ENCODE measurements around the gene TBC1D1. TPM values are rescaled to one million over a fixed set of nuclear protein-coding genes. Genes with fewer than 3 reads are reported as not detected.

Gene TBC1D1
- total RNA-seq, 3 donors from 2014 or later (not counting 1 experiment from before 2014, with no cell fraction given), result 59.2 to 78.6 (median 68.5) TPM

- no peak overlapping the region for H3K4me3 Mint-ChIP-seq
- peak overlapping the region in 1 of 2 donors; percentile 34 for H3K27ac Mint-ChIP-seq
- peaks cover 15% of the 10 kb centered on the region in 2 donors for H3K27me3 Mint-ChIP-seq (ENCODE audit: low read depth in 2 of 2)
- Histone ChIP-seq H3K4me1 (ENCODE audit: control insufficient read depth, insufficient read depth, low read length) (peaks cover 18% of the 10 kb centered on the region), H3K9me3 (ENCODE audit: control insufficient read depth, insufficient read depth, low read length) (no peaks in the 10 kb centered on the region), H3K4me3 (ENCODE audit: low read length) (no peak overlapping the region), H3K27ac (ENCODE audit: low read length) (no peak overlapping the region), H3K27me3 (ENCODE audit: control insufficient read depth, insufficient read depth, low read length) (no peaks in the 10 kb centered on the region), H3K36me3 (ENCODE audit: control insufficient read depth, insufficient read depth, low read length) (no peaks in the 10 kb centered on the region)
- no peaks in the 10 kb centered on the region for H3K9me3 Mint-ChIP-seq
- peaks cover 11 to 23% of the 10 kb centered on the region in 2 donors for H3K4me1 Mint-ChIP-seq
- DNase-seq (no peak), ATAC-seq (no peak)
- no peak for TF ChIP-seq CTCF (IDR thresholded peaks at IDR 0.05)
- 48% methylated on average over 5 of the region's 5 CpGs for WGBS (ENCODE audit: insufficient coverage)
- intact Hi-C loops (cut with micrococcal nuclease), result no loop called here
- H3K36me3 Mint-ChIP-seq, result no peaks in the 10 kb centered on the region
Measured at GRCh38 chr4:38154252-38154651, 263.4 kb downstream of the TBC1D1 start.

GRCh38 chr4:38154681-38155588 is 264.1 kb downstream of the TBC1D1 start:
- H3K27ac ChIP-seq (ENCODE audit: low read length), result no peak overlapping the region
- no peaks in the 10 kb centered on the region for H3K9me3 Mint-ChIP-seq
- no peak overlapping the region for H3K4me3 Mint-ChIP-seq
- peaks cover 18% of the 10 kb centered on the region for H3K4me1 ChIP-seq (ENCODE audit: control insufficient read depth, insufficient read depth, low read length)
- no peaks in the 10 kb centered on the region for H3K27me3 ChIP-seq (ENCODE audit: control insufficient read depth, insufficient read depth, low read length)
- H3K27ac Mint-ChIP-seq, result no peak overlapping the region
- TF ChIP-seq CTCF (IDR thresholded peaks at IDR 0.05), result no peak
- no peaks in the 10 kb centered on the region for H3K36me3 Mint-ChIP-seq
- intact Hi-C loops (cut with micrococcal nuclease), result no loop called here
- 70% methylated on average over 16 of the region's 17 CpGs for WGBS (ENCODE audit: insufficient coverage)
- H3K4me3 ChIP-seq (ENCODE audit: low read length), result no peak overlapping the region
- peaks cover 11 to 15% of the 10 kb centered on the region in 2 donors for H3K27me3 Mint-ChIP-seq (ENCODE audit: low read depth in 2 of 2)
- DNase-seq (peak in 1 of 2 donors; percentile 30), ATAC-seq (no peak)
- H3K36me3 ChIP-seq (ENCODE audit: control insufficient read depth, insufficient read depth, low read length), result no peaks in the 10 kb centered on the region
- H3K9me3 ChIP-seq (ENCODE audit: control insufficient read depth, insufficient read depth, low read length), result no peaks in the 10 kb centered on the region
- H3K4me1 Mint-ChIP-seq, result peaks cover 11 to 19% of the 10 kb centered on the region in 2 donors

- no peak overlapping the region for H3K4me3 Mint-ChIP-seq
- H3K27me3 Mint-ChIP-seq (ENCODE audit: low read depth in 2 of 2), result peaks cover 11 to 15% of the 10 kb centered on the region in 2 donors
- intact Hi-C loops (cut with micrococcal nuclease), result no loop called here
- no peak overlapping the region for H3K27ac Mint-ChIP-seq
- no peak overlapping the region for H3K27ac ChIP-seq (ENCODE audit: low read length)
- no peak for TF ChIP-seq CTCF (IDR thresholded peaks at IDR 0.05)
- ATAC-seq, result no peak
- no peaks in the 10 kb centered on the region for H3K36me3 Mint-ChIP-seq
- H3K9me3 Mint-ChIP-seq, result no peaks in the 10 kb centered on the region
- H3K4me1 Mint-ChIP-seq, result peaks cover 11 to 20% of the 10 kb centered on the region in 2 donors
- H3K4me1 ChIP-seq (ENCODE audit: control insufficient read depth, insufficient read depth, low read length), result peaks cover 21% of the 10 kb centered on the region
- WGBS (ENCODE audit: insufficient coverage), result 89% methylated on average over 5 of the region's 7 CpGs
- no peaks in the 10 kb centered on the region for H3K27me3 ChIP-seq (ENCODE audit: control insufficient read depth, insufficient read depth, low read length)
- no peaks in the 10 kb centered on the region for H3K9me3 ChIP-seq (ENCODE audit: control insufficient read depth, insufficient read depth, low read length)
- no peaks in the 10 kb centered on the region for H3K36me3 ChIP-seq (ENCODE audit: control insufficient read depth, insufficient read depth, low read length)
- DNase-seq, result no peak
- no peak overlapping the region for H3K4me3 ChIP-seq (ENCODE audit: low read length)
Measured at GRCh38 chr4:38155589-38156294, 264.9 kb downstream of the TBC1D1 start.
